CD4-positive, CD25-positive, alpha-beta regulatory T cell (primary cell): ENCODE data around the gene GRPEL1. TPM values are rescaled to one million over a fixed set of nuclear protein-coding genes. Genes with fewer than 3 reads are reported as not detected.
"Not testable (repeated sequence)": the region's sequence is repeated elsewhere in the genome, so short reads cannot be mapped to it uniquely, and the experiment has no call there.

ENCODE experiments used
- ATAC-seq, 2 donors: fragments of 150-1000 bp; cut with Tn5 transposase; one replicate each; pipeline ENCODE4 v1.10.0; 2021; ENCODE audit warnings: low read depth in 2 of 2, moderate number of reproducible peaks in 2 of 2, moderate library complexity in 1 of 2
- DNase-seq, 3 donors: peaks; one replicate each; pipeline versions ENCODE4 v3.0.0 to v3.0.0-alpha.2; 2012 to 2022; ENCODE audit warnings: mixed read lengths in 1 of 3
- H3K27ac ChIP-seq: one replicate; pipeline ENCODE4 v1.7.0; 2013; ENCODE audit warnings: mild to moderate bottlenecking, low read length; ENCODE audit not compliant: insufficient read depth, poor library complexity, severe bottlenecking
- H3K27me3 ChIP-seq: one replicate; pipeline ENCODE4 v1.7.0; 2013; ENCODE audit warnings: low read length; ENCODE audit not compliant: control insufficient read depth, insufficient read depth
- H3K36me3 ChIP-seq: one replicate; pipeline ENCODE4 v1.7.0; 2013; ENCODE audit warnings: mild to moderate bottlenecking, low read length, moderate library complexity; ENCODE audit not compliant: control insufficient read depth, insufficient read depth
- H3K4me1 ChIP-seq: 2 replicates; pipeline ENCODE4 v1.7.0; 2013; ENCODE audit warnings: mild to moderate bottlenecking, low read length; ENCODE audit not compliant: insufficient read depth, control insufficient read depth, poor library complexity, severe bottlenecking
- H3K4me3 ChIP-seq: one replicate; pipeline ENCODE4 v1.7.0; 2013; ENCODE audit warnings: low read depth, mild to moderate bottlenecking, low read length, moderate library complexity
- H3K9me3 ChIP-seq, 2 experiments: 1 replicate in 1 of 2; 2 replicates in 1 of 2; pipeline ENCODE4 v1.7.0; 2013; ENCODE audit warnings: low read length in 2 of 2, mild to moderate bottlenecking in 1 of 2, moderate library complexity in 1 of 2; ENCODE audit not compliant: control insufficient read depth in 2 of 2
- H3K27ac Mint-ChIP-seq, 3 donors: one replicate each; pipeline ENCODE4 v1.8.0; 2020 to 2022; ENCODE audit warnings: mild to moderate bottlenecking in 3 of 3, mixed read lengths in 3 of 3, moderate library complexity in 2 of 3
- H3K27me3 Mint-ChIP-seq: one replicate; pipeline ENCODE4 v1.8.0; 2022; ENCODE audit warnings: mild to moderate bottlenecking, mixed read lengths
- H3K36me3 Mint-ChIP-seq: one replicate; pipeline ENCODE4 v1.8.0; 2020; ENCODE audit warnings: mixed read lengths
- H3K4me1 Mint-ChIP-seq, 4 donors: one replicate each; pipeline ENCODE4 v1.8.0; 2020 to 2022; ENCODE audit warnings: mixed read lengths in 4 of 4, mild to moderate bottlenecking in 1 of 4
- H3K4me3 Mint-ChIP-seq, 4 donors: one replicate each; pipeline ENCODE4 v1.8.0; 2020 to 2022; ENCODE audit warnings: mild to moderate bottlenecking in 4 of 4, mixed read lengths in 4 of 4, moderate library complexity in 3 of 4
- H3K9me3 Mint-ChIP-seq, 7 donors: one replicate each; pipeline ENCODE4 v1.8.0; 2020 to 2022; ENCODE audit warnings: mixed read lengths in 7 of 7, mild to moderate bottlenecking in 3 of 7, moderate library complexity in 2 of 7
- polyA plus RNA-seq, 4 donors: library from polyadenylated mRNA; unstranded; fragments of 300-500 nt; fragmentation: Illumina TruSeq; gene quantifications; one replicate each; pipeline ENCODE4 v1.2.3, GENCODE V29; 2021
- total RNA-seq: library from RNA; stranded (reverse); gene quantifications from one replicate; pipeline ENCODE4 v1.2.3, GENCODE V29; 2022

Gene GRPEL1
- total and polyA plus RNA-seq, 5 donors from 2014 or later, result 43.6 to 62.4 (median 50.5) TPM

DNA sequence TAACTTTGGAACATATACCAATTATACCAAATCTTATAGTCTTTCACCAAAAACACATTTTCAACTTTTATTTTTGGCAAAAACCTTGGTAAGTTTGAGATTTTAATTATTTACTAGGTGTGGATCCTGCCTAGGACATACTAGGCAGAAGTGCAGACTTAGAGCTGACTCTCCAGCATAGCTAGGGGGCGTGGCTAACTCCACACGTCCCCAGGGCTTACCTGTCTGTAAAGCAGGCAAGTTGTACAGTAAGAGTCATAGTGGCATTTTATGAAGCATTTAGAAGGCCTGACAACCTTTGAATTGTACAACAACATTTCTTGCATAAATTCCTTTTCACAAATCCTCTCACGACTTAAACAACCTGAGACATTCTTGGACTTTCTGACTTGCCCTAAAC is 19.2 kb upstream of the GRPEL1 start:
- Histone ChIP-seq H3K27me3 (peaks cover 26% of the 10 kb centered on the region), H3K36me3 (no peaks in the 10 kb centered on the region), H3K4me3 (no peak overlapping the region), H3K9me3 (peaks cover 6 to 8% of the 10 kb centered on the region in 2 experiments), H3K4me1 (no peaks in the 10 kb centered on the region), H3K27ac (no peak overlapping the region)
- H3K9me3 Mint-ChIP-seq, result peaks cover 0 to 5% (median 0%) of the 10 kb centered on the region in 7 donors
- H3K4me3 Mint-ChIP-seq, result no peak overlapping the region
- DNase-seq (no peak), ATAC-seq (no peak)
- H3K27ac Mint-ChIP-seq, result no peak overlapping the region
- H3K27me3 Mint-ChIP-seq, result peaks cover 73% of the 10 kb centered on the region
- H3K36me3 Mint-ChIP-seq, result no peaks in the 10 kb centered on the region
- H3K4me1 Mint-ChIP-seq, result peaks cover 0 to 4% (median under 1%) of the 10 kb centered on the region in 4 donors

- Mint-ChIP-seq H3K36me3 (no peaks in the 10 kb centered on the region), H3K27ac (no peak overlapping the region), H3K4me1 (peaks cover 0 to 4% (median under 1%) of the 10 kb centered on the region in 4 donors), H3K4me3 (no peak overlapping the region), H3K9me3 (peaks cover 0 to 5% (median 0%) of the 10 kb centered on the region in 7 donors), H3K27me3 (peaks cover 73% of the 10 kb centered on the region)
- Histone ChIP-seq H3K27ac (no peak overlapping the region), H3K9me3 (peaks cover 6 to 8% of the 10 kb centered on the region in 2 experiments), H3K36me3 (no peaks in the 10 kb centered on the region), H3K4me3 (no peak overlapping the region), H3K27me3 (peaks cover 26% of the 10 kb centered on the region), H3K4me1 (no peaks in the 10 kb centered on the region)
- DNase-seq (no peak), ATAC-seq (no peak)
These were observed 18.5 kb upstream of the GRPEL1 start for GRCh38 chr4:7086384-7086783.

DNA sequence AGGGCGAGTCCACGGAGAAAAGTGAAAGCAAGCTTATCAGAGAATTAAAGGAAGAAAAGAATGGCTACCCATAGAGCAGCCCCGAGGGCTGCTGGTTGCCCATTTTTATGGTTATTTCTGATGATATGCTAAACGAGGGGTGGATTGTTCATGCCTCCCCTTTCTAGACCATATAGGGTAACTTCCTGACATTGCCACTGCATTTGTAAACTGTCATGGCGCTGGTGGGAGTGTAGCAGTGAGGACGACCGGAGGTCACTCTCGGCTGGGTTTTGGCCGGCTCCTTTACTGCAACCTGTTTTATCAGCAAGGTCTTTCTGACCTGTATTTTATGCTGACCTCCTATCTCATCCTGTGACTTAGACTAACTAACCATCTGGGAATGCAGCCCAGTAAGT is 16.7 kb upstream of the GRPEL1 start:
- H3K4me3 ChIP-seq, H3K36me3 Mint-ChIP-seq, H3K27ac ChIP-seq, DNase-seq, H3K27ac Mint-ChIP-seq, H3K36me3 ChIP-seq, H3K4me1 Mint-ChIP-seq, H3K9me3 Mint-ChIP-seq, H3K9me3 ChIP-seq, H3K4me1 ChIP-seq, ATAC-seq: not testable (repeated sequence)
- Mint-ChIP-seq H3K27me3 (peaks cover 84% of the 10 kb centered on the region), H3K4me3 (peak overlapping the region in 1 of 4 donors; percentile 78)
- H3K27me3 ChIP-seq, result peaks cover 24% of the 10 kb centered on the region

- no peaks in the 10 kb centered on the region for H3K4me1 ChIP-seq
- no peak for ATAC-seq
- no peak for DNase-seq
- peaks cover 6 to 8% of the 10 kb centered on the region in 2 experiments for H3K9me3 ChIP-seq
- Mint-ChIP-seq H3K4me1 (peaks cover 0 to 4% (median under 1%) of the 10 kb centered on the region in 4 donors), H3K27me3 (peaks cover 80% of the 10 kb centered on the region), H3K27ac (no peak overlapping the region), H3K4me3 (peak overlapping the region in 1 of 4 donors; percentile 78), H3K36me3 (no peaks in the 10 kb centered on the region), H3K9me3 (peaks cover 0 to 5% (median 0%) of the 10 kb centered on the region in 7 donors)
- H3K36me3 ChIP-seq, result no peaks in the 10 kb centered on the region
- H3K27me3 ChIP-seq, result peaks cover 22% of the 10 kb centered on the region
- no peak overlapping the region for H3K27ac ChIP-seq
- no peak overlapping the region for H3K4me3 ChIP-seq
These were observed 16.0 kb upstream of the GRPEL1 start for GRCh38 chr4:7083597-7084563.

DNA sequence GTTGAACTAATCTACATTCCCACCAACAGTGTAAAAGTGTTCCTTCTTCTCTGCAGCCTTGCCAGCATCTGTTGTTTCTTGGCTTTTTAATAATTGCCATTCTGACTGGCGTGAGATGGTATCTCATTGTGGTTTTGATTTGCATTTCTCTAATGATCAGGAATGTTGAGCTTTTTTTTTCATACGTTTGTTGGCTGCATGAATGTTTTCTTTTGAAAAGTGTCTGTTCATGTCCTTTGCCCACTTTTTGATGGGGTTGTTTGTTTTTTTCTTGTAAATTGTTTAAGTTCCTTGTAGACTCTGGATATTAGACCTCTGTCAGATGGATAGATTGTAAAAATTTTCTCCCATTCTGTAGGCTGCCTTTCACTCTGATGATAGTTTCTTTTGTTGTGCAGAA is 12.0 kb upstream of the GRPEL1 start:
- peaks cover 53% of the 10 kb centered on the region for H3K27me3 Mint-ChIP-seq
- not testable (repeated sequence) for ATAC-seq, H3K27me3 ChIP-seq, H3K36me3 Mint-ChIP-seq, DNase-seq, H3K4me1 ChIP-seq, H3K4me1 Mint-ChIP-seq, H3K4me3 Mint-ChIP-seq, H3K36me3 ChIP-seq, H3K9me3 ChIP-seq, H3K4me3 ChIP-seq, H3K9me3 Mint-ChIP-seq, H3K27ac Mint-ChIP-seq, H3K27ac ChIP-seq

DNA sequence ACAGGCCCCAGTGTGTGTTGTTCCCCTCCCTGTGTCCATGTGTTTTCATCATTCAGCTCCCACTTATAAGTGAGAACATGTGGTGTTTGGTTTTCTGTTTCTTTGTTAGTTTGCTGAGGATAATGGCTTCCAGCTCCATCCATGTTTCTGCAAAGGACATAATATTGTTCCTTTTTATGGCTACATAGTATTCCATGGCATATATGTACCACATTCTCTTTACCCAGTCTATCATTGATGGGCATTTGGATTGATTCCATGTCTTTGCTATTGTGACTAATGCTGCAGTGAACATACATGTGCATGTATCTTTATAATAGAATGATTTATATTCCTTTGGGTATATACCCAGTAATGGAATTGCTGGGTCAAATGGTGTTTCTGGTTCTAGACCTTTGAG is 11.6 kb upstream of the GRPEL1 start:
- not testable (repeated sequence) for H3K4me3 Mint-ChIP-seq

DNA sequence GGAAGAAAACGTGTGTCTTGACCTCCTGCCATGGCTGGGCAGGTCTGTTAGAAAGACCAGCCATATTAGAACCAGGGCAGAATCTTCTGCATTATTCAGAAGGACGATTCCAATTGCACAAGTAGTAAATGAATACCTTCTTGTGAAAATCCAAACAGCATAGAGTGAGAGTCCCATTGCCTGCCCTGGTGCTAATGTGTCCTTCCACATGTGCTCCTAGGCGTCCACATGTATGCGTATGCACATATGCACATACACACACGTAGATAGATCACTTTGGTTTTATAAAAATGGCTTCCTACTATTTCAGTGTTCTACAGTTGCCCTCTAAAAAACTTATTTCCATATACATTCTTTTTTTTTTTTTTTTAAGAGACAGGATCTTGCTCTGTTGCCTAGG is 10.2 kb upstream of the GRPEL1 start:
- Histone ChIP-seq H3K27ac (no peak overlapping the region), H3K27me3 (peaks cover 3% of the 10 kb centered on the region), H3K9me3 (no peaks in the 10 kb centered on the region), H3K4me1 (no peaks in the 10 kb centered on the region), H3K36me3 (no peaks in the 10 kb centered on the region), H3K4me3 (no peak overlapping the region)
- H3K36me3 Mint-ChIP-seq, result no peaks in the 10 kb centered on the region
- H3K4me3 Mint-ChIP-seq, result no peak overlapping the region
- no peaks in the 10 kb centered on the region for H3K4me1 Mint-ChIP-seq
- DNase-seq (no peak), ATAC-seq (no peak)
- no peak overlapping the region for H3K27ac Mint-ChIP-seq
- H3K9me3 Mint-ChIP-seq, result peaks cover 0 to 5% (median 0%) of the 10 kb centered on the region in 7 donors
- H3K27me3 Mint-ChIP-seq, result peaks cover 35% of the 10 kb centered on the region

More for the DNA sequence above, 11.6 kb upstream of the GRPEL1 start:
- not testable (repeated sequence) for H3K36me3 ChIP-seq, H3K9me3 ChIP-seq, H3K27me3 ChIP-seq, H3K27ac ChIP-seq, ATAC-seq, H3K4me3 ChIP-seq, H3K9me3 Mint-ChIP-seq, H3K4me1 Mint-ChIP-seq, DNase-seq, H3K36me3 Mint-ChIP-seq, H3K27ac Mint-ChIP-seq, H3K4me1 ChIP-seq
- H3K27me3 Mint-ChIP-seq, result peaks cover 48% of the 10 kb centered on the region

DNA sequence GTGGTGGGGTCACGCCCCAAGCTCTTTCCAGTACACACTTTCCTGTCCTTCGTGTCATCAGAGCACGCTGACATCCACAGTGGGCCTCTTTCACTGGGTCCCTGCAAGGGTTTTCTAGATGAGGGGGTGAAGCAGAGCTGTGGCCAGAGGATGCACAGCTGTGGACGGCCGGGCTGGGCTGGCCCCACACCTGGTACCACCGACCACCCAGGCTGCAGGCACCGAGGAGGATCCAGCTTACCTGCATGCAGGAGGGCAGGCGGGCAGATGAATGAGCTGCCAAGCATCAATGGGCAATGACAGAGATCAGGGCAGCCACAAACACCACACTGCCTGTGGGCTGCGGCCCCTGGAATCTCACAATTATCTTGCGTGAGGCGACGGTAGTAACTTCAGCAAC is 9.5 kb upstream of the GRPEL1 start:
- Mint-ChIP-seq H3K9me3 (peaks cover 0 to 3% (median 0%) of the 10 kb centered on the region in 7 donors), H3K4me3 (no peak overlapping the region), H3K27me3 (peaks cover 30% of the 10 kb centered on the region), H3K4me1 (no peaks in the 10 kb centered on the region), H3K36me3 (no peaks in the 10 kb centered on the region), H3K27ac (no peak overlapping the region)
- Histone ChIP-seq H3K4me1 (no peaks in the 10 kb centered on the region), H3K4me3 (no peak overlapping the region), H3K9me3 (no peaks in the 10 kb centered on the region), H3K36me3 (no peaks in the 10 kb centered on the region), H3K27me3 (no peaks in the 10 kb centered on the region), H3K27ac (no peak overlapping the region)
- ATAC-seq (no peak), DNase-seq (no peak)
